ENCODE data around the gene SRSF9. TPM values are rescaled to one million over a fixed set of nuclear protein-coding genes. Genes with fewer than 3 reads are reported as not detected.

The SRSF9 gene
- polyA plus RNA-seq, 4 donors, result 165 to 255 (median 212) TPM

GRCh38 chr12:120416490-120417216 lies 52.9 kb downstream of the SRSF9 start:
- no peak for DNase-seq (ENCODE audit: low read depth in 4 of 4, low spot score in 3 of 4)

- DNase-seq (ENCODE audit: low read depth in 4 of 4, low spot score in 3 of 4), result peak in 2 of 4 donors; percentile 72 to 88
Measured at GRCh38 chr12:120413901-120414695, 55.5 kb downstream of the SRSF9 start.

GRCh38 chr12:120412421-120412820 lies 57.1 kb downstream of the SRSF9 start:
- DNase-seq (ENCODE audit: low read depth in 4 of 4, low spot score in 3 of 4), result no peak

Other genes starting within 250 kb of the SRSF9 start
- gene PXN, start 204.0 kb downstream of the SRSF9 start, polyA plus RNA-seq (ENCODE audit: insufficient read length in 4 of 4), result 10 to 100 TPM; 56.8 to 81.1 (median 64.3) TPM
- not detected for gene RNU4-2, start 177.8 kb downstream of the SRSF9 start, polyA plus RNA-seq (ENCODE audit: insufficient read length in 4 of 4)
- gene RNU4-1, start 176.5 kb downstream of the SRSF9 start, polyA plus RNA-seq (ENCODE audit: insufficient read length in 4 of 4), result not detected
- 1 to 10 TPM; 3.3 to 4.6 (median 4.1) TPM for gene SIRT4, start 167.4 kb downstream of the SRSF9 start, polyA plus RNA-seq (ENCODE audit: insufficient read length in 4 of 4)
- gene PLA2G1B, start 142.0 kb downstream of the SRSF9 start, polyA plus RNA-seq (ENCODE audit: insufficient read length in 4 of 4), result under 1 TPM in 3 of 4 donors, not detected in 1; 0.33 to 0.59 (median 0.46) TPM
- 10 to 100 TPM in 3 of 4 donors, 1 to 10 TPM in 1; 8.9 to 30.0 (median 22.9) TPM for gene MSI1, start 100.6 kb downstream of the SRSF9 start, polyA plus RNA-seq (ENCODE audit: insufficient read length in 4 of 4)
- gene COX6A1, start 31.6 kb downstream of the SRSF9 start, polyA plus RNA-seq (ENCODE audit: insufficient read length in 4 of 4), result 100 to 1,000 TPM; 177 to 336 (median 300) TPM
- gene TRIAP1, start 23.4 kb downstream of the SRSF9 start, polyA plus RNA-seq (ENCODE audit: insufficient read length in 4 of 4), result 10 to 100 TPM; 28.0 to 48.6 (median 41.9) TPM
- gene GATC, start 23.3 kb downstream of the SRSF9 start, polyA plus RNA-seq (ENCODE audit: insufficient read length in 4 of 4), result 10 to 100 TPM; 23.5 to 36.0 (median 35.3) TPM
- 100 to 1,000 TPM; 450 to 544 (median 503) TPM for gene DYNLL1, start 26.4 kb upstream of the SRSF9 start, polyA plus RNA-seq (ENCODE audit: insufficient read length in 4 of 4)
- gene COQ5, start 59.4 kb upstream of the SRSF9 start, polyA plus RNA-seq (ENCODE audit: insufficient read length in 4 of 4), result 10 to 100 TPM; 34.8 to 70.0 (median 64.7) TPM
- gene RNF10, start 64.6 kb upstream of the SRSF9 start, polyA plus RNA-seq (ENCODE audit: insufficient read length in 4 of 4), result 100 to 1,000 TPM; 167 to 293 (median 198) TPM
- gene POP5, start 111.7 kb upstream of the SRSF9 start, polyA plus RNA-seq (ENCODE audit: insufficient read length in 4 of 4), result 10 to 100 TPM; 32.9 to 57.6 (median 45.6) TPM
- gene CABP1, start 170.9 kb upstream of the SRSF9 start, polyA plus RNA-seq (ENCODE audit: insufficient read length in 4 of 4), result 1 to 10 TPM; 2.3 to 6.6 (median 4.9) TPM
- 100 to 1,000 TPM; 119 to 199 (median 153) TPM for gene MLEC, start 217.4 kb upstream of the SRSF9 start, polyA plus RNA-seq (ENCODE audit: insufficient read length in 4 of 4)
- gene UNC119B, start 240.7 kb upstream of the SRSF9 start, polyA plus RNA-seq (ENCODE audit: insufficient read length in 4 of 4), result 10 to 100 TPM; 35.3 to 73.6 (median 68.8) TPM

Data from left renal pelvis (tissue), 4 donors.